ENCODE results near the gene COL4A5.

Gene COL4A5

DNA sequence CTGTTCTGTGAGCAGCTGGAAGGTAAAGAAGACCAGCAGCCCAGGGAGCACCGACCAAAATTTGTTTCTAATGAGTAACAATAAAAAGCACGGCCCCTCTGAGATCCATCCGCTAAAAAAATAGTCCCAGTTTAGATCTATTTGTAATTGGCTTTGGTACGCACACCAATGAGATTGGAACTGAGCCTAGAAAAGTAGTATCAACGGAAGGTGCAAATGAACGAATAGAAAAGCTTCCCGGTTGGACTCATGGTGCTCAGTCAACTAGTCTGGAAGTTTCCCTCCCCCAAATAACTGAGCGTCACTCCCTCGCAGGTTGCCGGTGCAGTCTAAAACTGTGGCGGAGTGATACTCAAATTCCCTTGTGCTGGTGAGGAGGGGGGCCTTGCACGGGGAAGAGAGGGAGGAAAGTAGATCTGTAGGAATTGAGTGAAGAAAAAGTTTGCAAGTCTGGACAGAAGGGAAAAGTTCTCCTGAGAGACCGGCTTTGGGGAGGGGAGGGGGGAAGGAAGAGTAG, at the start of gene COL4A5:
COL4A5 (plus strand) TSS at position 413 of the 517 bp plus-strand sequence. CDS start 288 bp downstream, outside the sequence.
- no peak for TF ChIP-seq GATA2 (IDR thresholded peaks at IDR 0.05; ENCODE audit: low read depth, low read length)
- TF ChIP-seq GATA3 (IDR thresholded peaks at IDR 0.05; ENCODE audit: low read depth, low read length): no peak

DNA sequence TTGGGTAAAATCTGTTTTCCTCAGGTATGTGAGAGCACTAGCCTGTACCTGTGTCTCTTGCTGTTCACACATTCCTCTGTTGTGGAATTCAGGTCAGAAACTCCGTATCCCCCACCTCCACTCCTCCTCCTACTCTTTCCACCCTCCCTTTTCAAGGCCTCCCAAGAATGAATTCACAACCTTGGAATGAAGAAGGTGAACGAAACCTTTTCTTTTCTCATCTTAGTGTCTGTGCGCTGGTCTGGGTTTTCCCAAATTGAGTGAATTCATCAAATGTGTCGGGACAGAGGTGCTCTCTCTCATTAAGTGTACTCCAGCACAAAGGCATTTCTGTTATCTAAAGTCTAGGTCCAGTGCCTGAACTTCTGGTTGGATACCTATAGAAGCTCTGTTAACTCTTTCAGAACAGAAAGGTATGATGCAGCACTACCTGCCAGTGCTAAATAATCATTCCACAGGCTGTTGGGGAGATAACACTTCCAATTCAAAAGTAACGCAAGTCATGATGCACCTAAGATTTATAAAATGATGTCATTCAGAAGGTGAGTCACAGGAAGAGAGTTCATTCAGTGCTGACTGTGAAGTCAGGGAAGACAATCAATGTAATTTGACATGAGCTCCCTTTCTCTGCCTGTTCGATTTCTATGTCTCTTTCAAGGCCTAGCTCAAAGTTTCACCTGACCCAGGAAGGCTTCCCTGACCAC, 43.3 kb upstream of the COL4A5 start:
- no peak for TF ChIP-seq GATA3 (IDR thresholded peaks at IDR 0.05; ENCODE audit: low read depth, low read length)
- no peak for TF ChIP-seq GATA2 (IDR thresholded peaks at IDR 0.05; ENCODE audit: low read depth, low read length)

DNA sequence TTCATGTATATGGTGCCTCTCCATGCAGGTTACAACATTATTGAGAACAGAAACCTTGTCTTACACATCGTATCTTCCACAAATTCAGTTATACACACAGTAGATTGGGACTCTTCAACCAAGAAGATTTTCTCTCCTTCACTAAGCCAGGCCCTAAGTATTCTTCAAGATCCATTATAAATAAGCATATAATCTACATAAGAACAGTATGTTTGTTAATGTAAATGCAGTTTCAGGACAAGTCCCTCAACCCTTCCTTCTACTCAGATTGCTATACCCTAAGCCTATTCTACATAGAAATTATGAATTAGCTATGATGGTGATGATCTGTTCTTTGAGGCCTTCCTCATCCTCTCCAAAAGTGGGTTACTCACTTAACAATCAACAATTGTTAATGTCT, 42.7 kb upstream of the COL4A5 start:
- TF ChIP-seq GATA3 (IDR thresholded peaks at IDR 0.05; ENCODE audit: low read depth, low read length) (no peak), GATA2 (IDR thresholded peaks at IDR 0.05; ENCODE audit: low read depth, low read length) (no peak)

DNA sequence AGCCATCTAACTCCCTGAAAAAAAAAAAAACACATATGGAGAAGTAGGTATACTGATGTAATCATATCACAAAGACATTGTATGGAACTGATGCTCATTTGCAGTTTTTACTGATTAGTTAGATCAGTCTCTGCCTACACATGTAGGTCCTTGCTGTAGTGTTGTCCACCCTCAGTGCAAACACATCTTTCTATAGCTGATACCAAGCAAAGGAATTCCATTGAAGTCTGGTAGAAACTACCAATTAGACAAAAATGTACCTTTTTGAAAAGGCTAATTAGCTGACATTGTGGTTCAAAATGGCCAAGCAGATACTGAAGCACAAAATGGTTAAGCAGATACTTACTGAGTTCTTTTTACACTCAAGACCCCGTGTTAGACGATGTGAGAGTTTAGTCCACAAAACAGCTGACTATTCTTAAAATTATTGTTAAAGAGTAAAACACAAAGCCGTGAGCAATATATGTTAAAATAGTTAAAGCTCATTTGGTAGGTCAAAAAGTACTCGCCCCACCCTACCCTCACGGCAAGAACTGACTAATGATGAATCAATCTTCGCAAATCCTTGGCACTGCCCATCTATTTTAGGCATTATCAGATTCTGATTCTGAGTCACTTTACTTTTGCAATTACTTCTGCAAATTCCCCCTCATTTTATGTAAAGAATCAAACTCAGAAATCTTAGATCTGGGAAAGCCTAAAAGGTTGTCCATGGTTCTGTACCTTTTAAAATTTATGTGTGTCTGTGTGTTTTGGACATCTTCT, 41.8 kb upstream of the COL4A5 start:
- TF ChIP-seq GATA3 (IDR thresholded peaks at IDR 0.05; ENCODE audit: low read depth, low read length) (no peak), GATA2 (IDR thresholded peaks at IDR 0.05; ENCODE audit: low read depth, low read length) (no peak)

DNA sequence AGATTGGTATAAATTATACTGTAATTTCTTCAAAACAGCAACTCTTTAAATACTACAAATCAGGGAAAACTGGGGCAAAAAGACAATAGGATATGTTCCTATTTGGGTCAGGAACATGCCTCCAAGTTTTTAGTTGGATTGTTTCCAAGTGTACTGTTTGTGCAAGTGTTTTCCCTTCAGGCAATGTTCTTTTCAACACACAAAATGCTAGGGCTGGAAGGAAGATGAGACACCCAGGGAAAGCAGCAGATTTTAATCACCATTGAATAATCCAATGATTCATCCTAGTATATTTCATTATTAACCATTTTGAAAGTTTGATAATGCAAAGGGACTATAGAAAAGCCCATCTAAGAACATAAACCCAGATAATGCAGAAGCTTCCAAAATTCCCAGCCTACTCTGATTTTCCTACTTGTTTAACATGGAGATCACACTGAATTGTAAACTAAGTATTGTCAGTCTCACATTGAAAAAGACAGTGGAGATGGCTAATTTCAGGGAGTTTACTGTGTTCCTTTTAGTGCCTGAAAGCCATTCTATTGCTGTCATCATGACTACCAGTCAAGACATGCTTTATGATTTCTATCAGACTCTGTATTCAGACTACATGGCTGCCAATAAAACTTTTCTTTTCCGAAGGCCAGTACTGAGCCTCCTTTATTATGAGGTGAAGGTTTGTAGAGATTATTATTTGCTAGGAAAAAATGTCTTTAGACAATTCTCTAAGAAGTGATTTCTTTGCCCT, 40.0 kb upstream of the COL4A5 start:
- TF ChIP-seq GATA3 (IDR thresholded peaks at IDR 0.05; ENCODE audit: low read depth, low read length) (no peak), GATA2 (IDR thresholded peaks at IDR 0.05; ENCODE audit: low read depth, low read length) (no peak)

DNA sequence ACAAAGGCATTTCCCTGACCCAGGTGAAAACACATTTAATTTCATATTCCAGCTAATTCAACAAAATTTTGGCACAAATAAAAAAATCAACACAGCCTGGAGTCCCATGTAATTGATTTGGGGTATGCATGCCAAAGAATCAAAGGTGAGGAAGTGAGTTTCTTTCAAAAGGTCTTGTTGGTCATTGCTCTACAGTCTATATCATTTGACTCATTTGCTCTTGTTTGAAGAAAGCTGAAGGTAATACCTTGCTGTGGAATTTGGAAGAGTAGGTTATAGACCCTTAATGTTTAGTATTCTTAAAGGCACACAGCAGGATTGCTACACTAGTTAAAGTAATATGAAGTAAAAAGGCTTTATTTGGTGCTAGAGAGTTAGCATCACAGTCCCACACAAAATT, 26.9 kb upstream of the COL4A5 start:
- TF ChIP-seq GATA2 (IDR thresholded peaks at IDR 0.05; ENCODE audit: low read depth, low read length) (no peak), GATA3 (IDR thresholded peaks at IDR 0.05; ENCODE audit: low read depth, low read length) (no peak)

DNA sequence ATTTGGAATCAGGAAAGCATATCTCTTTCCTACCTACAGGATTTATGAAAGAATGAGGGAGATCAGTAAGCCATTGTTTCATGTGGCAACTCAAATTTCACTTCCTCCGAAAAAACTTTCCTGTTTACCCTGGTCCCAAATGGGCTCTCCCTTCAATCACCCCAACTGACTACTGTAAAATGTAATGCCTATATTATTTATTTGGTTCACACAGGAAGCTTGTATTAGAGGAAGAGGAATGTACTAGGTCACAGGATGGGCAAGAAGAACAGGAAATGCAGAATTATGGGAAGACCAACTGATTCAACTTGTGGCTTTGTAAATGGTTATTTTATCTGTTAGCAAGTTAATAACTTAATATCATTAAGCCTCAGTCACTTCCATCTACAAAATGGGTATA, 24.5 kb upstream of the COL4A5 start:
- TF ChIP-seq GATA2 (IDR thresholded peaks at IDR 0.05; ENCODE audit: low read depth, low read length): no peak
- no peak for TF ChIP-seq GATA3 (IDR thresholded peaks at IDR 0.05; ENCODE audit: low read depth, low read length)

DNA sequence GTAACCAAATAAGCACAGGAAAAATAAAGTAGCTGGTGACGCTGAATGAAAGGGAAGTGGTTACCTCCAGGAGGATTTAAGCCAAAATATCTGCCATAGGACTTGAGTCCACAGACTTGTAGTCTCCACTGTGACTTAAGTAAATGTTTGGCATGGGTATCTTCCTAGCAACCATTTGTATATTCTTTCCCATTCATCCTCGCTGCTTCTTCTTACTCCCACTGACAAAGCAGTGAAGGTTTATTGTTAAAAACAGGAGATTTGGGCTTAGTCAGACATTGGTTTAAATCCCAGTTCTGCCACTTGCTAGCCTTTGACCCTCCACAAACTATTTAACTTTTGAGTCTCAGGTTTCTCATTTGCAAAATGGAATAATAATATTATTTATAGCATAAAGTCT, 23.7 kb upstream of the COL4A5 start:
- TF ChIP-seq GATA3 (IDR thresholded peaks at IDR 0.05; ENCODE audit: low read depth, low read length): no peak
- TF ChIP-seq GATA2 (IDR thresholded peaks at IDR 0.05; ENCODE audit: low read depth, low read length): no peak

DNA sequence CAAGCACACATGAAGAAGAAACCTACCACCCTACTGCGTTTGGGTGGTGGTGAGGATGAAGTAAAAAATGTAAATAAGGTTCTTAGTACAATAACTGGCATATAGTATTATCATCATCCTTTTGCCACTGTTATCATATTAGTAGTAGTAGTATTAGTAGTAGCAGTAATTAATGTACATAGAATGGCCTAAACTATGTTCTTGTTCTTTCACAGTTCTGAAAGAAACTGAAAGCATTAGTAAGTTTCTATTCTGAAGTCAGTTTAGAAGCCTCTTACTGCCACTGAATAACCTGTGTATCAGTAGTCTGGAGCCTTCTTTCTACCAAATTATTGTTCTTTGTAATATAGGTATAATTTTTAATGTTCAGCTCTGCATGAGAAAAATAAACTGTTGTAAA, 22.4 kb upstream of the COL4A5 start:
- no peak for TF ChIP-seq GATA2 (IDR thresholded peaks at IDR 0.05; ENCODE audit: low read depth, low read length)
- TF ChIP-seq GATA3 (IDR thresholded peaks at IDR 0.05; ENCODE audit: low read depth, low read length): no peak

DNA sequence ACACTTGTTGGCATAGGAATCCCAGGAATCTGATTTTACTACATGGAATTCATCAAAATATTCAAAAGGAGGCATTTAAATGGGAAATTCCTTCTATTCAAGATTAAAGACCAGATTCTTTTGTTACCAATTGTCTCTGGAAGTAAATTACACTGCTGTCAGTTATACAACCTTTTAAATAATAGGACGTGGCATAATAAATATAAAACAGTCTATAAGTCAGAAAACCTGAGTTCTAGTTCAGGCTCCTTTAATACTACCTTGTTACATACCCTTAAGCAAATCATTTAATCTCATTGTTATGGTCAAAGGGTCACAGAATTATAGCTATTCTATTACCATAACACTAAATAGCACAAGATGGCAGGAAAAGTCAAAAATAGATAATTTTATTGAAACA, 20.2 kb upstream of the COL4A5 start:
- TF ChIP-seq GATA2 (IDR thresholded peaks at IDR 0.05; ENCODE audit: low read depth, low read length) (no peak), GATA3 (IDR thresholded peaks at IDR 0.05; ENCODE audit: low read depth, low read length) (no peak)

DNA sequence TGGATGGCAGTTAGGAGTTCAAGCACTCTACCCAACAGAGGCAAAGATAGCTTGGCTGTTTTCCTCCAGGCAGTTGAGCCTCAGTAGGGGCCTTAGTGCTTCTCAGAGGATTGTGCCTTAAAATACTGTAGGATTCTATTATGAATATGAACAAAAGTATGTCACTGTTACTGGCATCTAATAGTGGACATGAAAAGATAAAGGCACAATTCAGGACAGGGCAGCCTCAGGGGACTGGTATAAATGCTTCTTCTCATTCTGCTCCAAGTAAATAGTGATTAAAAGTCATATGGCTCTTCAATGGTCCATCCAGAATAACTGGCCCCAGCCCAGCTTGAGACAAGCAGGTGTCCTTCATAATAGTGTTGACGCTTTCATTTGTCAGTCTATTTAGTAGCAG, 19.2 kb upstream of the COL4A5 start:
- TF ChIP-seq GATA2 (IDR thresholded peaks at IDR 0.05; ENCODE audit: low read depth, low read length) (no peak), GATA3 (IDR thresholded peaks at IDR 0.05; ENCODE audit: low read depth, low read length) (no peak)

DNA sequence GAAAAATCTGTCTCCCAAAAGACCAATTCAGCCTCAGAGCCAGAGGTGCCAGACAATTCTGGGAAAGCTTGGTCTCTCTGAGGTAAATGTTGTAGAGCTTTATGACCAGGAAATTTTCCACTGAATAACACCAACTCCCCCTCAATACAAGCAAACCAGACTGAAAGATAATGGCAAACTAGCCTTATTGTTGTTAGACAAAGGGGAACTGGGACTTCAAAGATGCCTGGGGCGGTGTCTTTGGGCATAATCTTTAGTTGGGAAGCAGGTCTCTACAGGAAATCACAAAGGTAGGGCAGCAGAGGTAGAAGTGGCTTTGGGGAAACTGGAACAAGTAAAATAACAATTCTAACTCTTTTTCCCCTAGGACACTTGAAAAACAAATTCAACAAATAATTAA, 13.4 kb upstream of the COL4A5 start:
- TF ChIP-seq GATA3 (IDR thresholded peaks at IDR 0.05; ENCODE audit: low read depth, low read length): no peak
- TF ChIP-seq GATA2 (IDR thresholded peaks at IDR 0.05; ENCODE audit: low read depth, low read length): no peak

DNA sequence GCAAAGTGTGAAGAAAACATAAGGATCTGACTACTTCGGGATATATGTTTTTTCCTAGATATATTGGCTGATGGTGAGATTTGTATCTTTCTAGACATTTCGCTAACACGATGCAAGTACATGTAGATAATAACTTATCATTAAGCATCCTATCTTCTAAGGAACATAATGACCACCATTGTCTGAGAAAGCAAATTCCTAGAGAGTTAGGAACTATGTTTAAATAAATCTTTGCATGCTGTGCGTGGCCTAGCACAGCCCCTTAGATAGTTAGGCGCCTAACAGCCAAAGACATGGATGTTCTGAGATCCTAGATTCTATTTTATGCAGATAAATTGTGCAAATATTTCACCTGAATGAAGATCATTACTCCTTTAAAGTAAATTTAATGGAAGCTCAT, 4.4 kb upstream of the COL4A5 start:
- no peak for TF ChIP-seq GATA2 (IDR thresholded peaks at IDR 0.05; ENCODE audit: low read depth, low read length)
- TF ChIP-seq GATA3 (IDR thresholded peaks at IDR 0.05; ENCODE audit: low read depth, low read length): no peak
